GM12878 (cell line): Measurements from ENCODE around the gene RNF112. TPM values are rescaled to one million over a fixed set of nuclear protein-coding genes. Genes with fewer than 3 reads are reported as not detected.

Source experiments
- ATAC-seq: fragments of 200-7000 bp; cut with Tn5 transposase; 3 replicates; pipeline ENCODE4 v1.9.1; 2020; ENCODE audit warnings: mild to moderate bottlenecking, moderate library complexity
- BruUV-seq: library from RNA; stranded (reverse); fragments of 400-500 nt; replicated peaks from 2 replicates; lab custom pipeline; 2021; lab: Mats Ljungman, UMichigan
- CTCF ChIA-PET: fragments of 300-600 bp; sonication (Branson Sonifier 250); formaldehyde crosslinking; extraction: SDS; loops from one replicate; lab custom pipeline; 2021; ENCODE audit warnings: inconsistent platforms; lab: Yijun Ruan, JAX
- POLR2A ChIA-PET: fragments of 350-600 bp; formaldehyde crosslinking; extraction: SDS; loops from one replicate; lab custom pipeline; 2021; ENCODE audit warnings: inconsistent platforms; lab: Charles Lee
- RAD21 ChIA-PET: fragments of 300-600 bp; sonication (Branson Sonifier 250); formaldehyde crosslinking; loops from one replicate; lab custom pipeline; 2023; ENCODE audit warnings: antibody characterized with exemption; ENCODE audit not compliant: unreplicated experiment; lab: Charles Lee
- SMC1A ChIA-PET: fragments of 300-600 bp; sonication (Branson Sonifier 250); formaldehyde crosslinking; loops from one replicate; lab custom pipeline; 2023; ENCODE audit not compliant: unreplicated experiment, uncharacterized antibody; lab: Charles Lee
- DNase-seq: peaks from one replicate; pipeline ENCODE4 v3.0.0-alpha.2; 2011; ENCODE audit warnings: low read depth, low spot score
- FAIRE-seq: peaks from 3 replicates; lab custom pipeline; 2011; peaks lifted over from hg19 to GRCh38; lab: Jason Lieb, UNC
- H2AFZ ChIP-seq: 2 replicates; pipeline ENCODE4 v1.6.0; 2011; ENCODE audit warnings: low read depth, low read length, control low read depth; ENCODE audit not compliant: control insufficient read depth
- H3K27ac ChIP-seq: 2 replicates; pipeline ENCODE4 v1.5.1; 2011; ENCODE audit warnings: control low read depth; ENCODE audit not compliant: control insufficient read depth, insufficient read depth
- H3K27me3 ChIP-seq, 2 experiments: replicated peaks in 1 of 2; 2 replicates each; pipeline versions ENCODE4 v1.6.0 to v1.6.1; 2011; ENCODE audit warnings: low read length in 1 of 2; ENCODE audit not compliant: control insufficient read depth in 2 of 2, insufficient read depth in 2 of 2
- H3K36me3 ChIP-seq, 2 experiments: 2 replicates each; pipeline ENCODE4 v1.5.1; 2011; ENCODE audit warnings: low read length in 1 of 2; ENCODE audit not compliant: control insufficient read depth in 2 of 2, insufficient read depth in 2 of 2
- H3K4me1 ChIP-seq: 2 replicates; pipeline ENCODE4 v1.6.1; 2011; ENCODE audit warnings: mild to moderate bottlenecking, low read length, moderate library complexity, mixed read lengths; ENCODE audit not compliant: control insufficient read depth, insufficient read depth
- H3K4me2 ChIP-seq: 2 replicates; pipeline ENCODE4 v1.6.0; 2011; ENCODE audit warnings: control low read depth; ENCODE audit not compliant: control insufficient read depth, insufficient read depth
- H3K4me3 ChIP-seq: fragments of 200-600 bp; sonication (generic); 2 replicates; pipeline ENCODE4 v1.5.1; 2016
- H3K79me2 ChIP-seq: 2 replicates; pipeline ENCODE4 v1.6.0; 2011; ENCODE audit warnings: low read length; ENCODE audit not compliant: control insufficient read depth, insufficient read depth
- H3K9ac ChIP-seq: 2 replicates; pipeline ENCODE4 v1.8.0; 2011; ENCODE audit warnings: low read length, control low read depth, mixed read lengths; ENCODE audit not compliant: control insufficient read depth, insufficient read depth
- H3K9me3 ChIP-seq: replicated peaks from 3 replicates; pipeline ENCODE4 v1.5.1; 2011; ENCODE audit warnings: mild to moderate bottlenecking, low read length; ENCODE audit not compliant: control insufficient read depth, insufficient read depth
- H4K20me1 ChIP-seq: 2 replicates; pipeline ENCODE4 v1.6.0; 2011; ENCODE audit not compliant: control insufficient read depth, insufficient read depth
- MXI1 ChIP-seq: fragments of 150-350 bp; IDR thresholded peaks from 2 replicates; pipeline ENCODE4 v1.6.1; 2011; ENCODE audit warnings: low read depth, mild to moderate bottlenecking, inconsistent platforms, low read length, improper control_type of control experiment
- TCF3 ChIP-seq: IDR thresholded peaks from 2 replicates; pipeline ENCODE4 v1.6.1; 2012; ENCODE audit warnings: low read depth, mild to moderate bottlenecking, low read length, borderline replicate concordance; ENCODE audit not compliant: insufficient read depth
- USF2 ChIP-seq: IDR thresholded peaks from 2 replicates; pipeline ENCODE4 v1.6.1; 2011; ENCODE audit warnings: low read depth, low read length, improper control_type of control experiment, borderline replicate concordance
- WGBS: methylation state at CpG from one replicate; pipeline ENCODE4 v1.1.6; 2016; ENCODE audit warnings: low lambda C conversion rate; ENCODE audit not compliant: insufficient replicate concordance, insufficient coverage; ENCODE audit errors: missing lambda C conversion rate; 5-methylcytosine and 5-hydroxymethylcytosine counted together
- in situ Hi-C: fragments of 300-500 bp; cut with MboI; formaldehyde crosslinking; loops from 9 replicates; pipeline ENCODE4 v1.14.3; 2018; ENCODE audit warnings: mixed read lengths
- intact Hi-C: fragments of 100-400 bp; cut with micrococcal nuclease; formaldehyde crosslinking; loops from one replicate; pipeline ENCODE4 v1.14.2; 2022; ENCODE audit not compliant: unreplicated experiment
- polyA plus RNA-seq, 11 experiments: library from polyadenylated mRNA; depleted of rRNA in 4 of 11; unstranded in 6 of 11; stranded (reverse) in 5 of 11; fragments of >200 nt; fragmentation: Nextera tagmentation in 4 of 11; fragmentation: Illumina TruSeq in 1 of 11; extraction: Ambion mirVana in 4 of 11; extraction: Trizol in 1 of 11; gene quantifications; 1 replicate in 1 of 11; 2 replicates in 10 of 11; pipeline versions ENCODE4 v1.2.1 to v1.2.3, GENCODE V29; 2011 to 2016; ENCODE audit warnings: inconsistent platforms in 2 of 11, missing spikeins in 2 of 11, low read depth in 1 of 11
- total RNA-seq, 4 experiments: library from RNA; depleted of rRNA in 3 of 4; stranded (reverse); fragments of >200 nt in 3 of 4; fragmentation: Illumina TruSeq in 1 of 4; extraction: Trizol in 1 of 4; gene quantifications; 2 replicates each; pipeline versions ENCODE4 v1.2.1 to v1.2.3, GENCODE V29; 2013 to 2021
- TF ChIP-seq, protein P1 (sequence below), 3 experiments: IDR thresholded peaks in 2 of 3; conservative IDR thresholded peaks in 1 of 3; 2 replicates each; pipeline ENCODE4 v1.5.1; 2011; ENCODE audit warnings: low read depth in 3 of 3, low read length in 3 of 3, mild to moderate bottlenecking in 3 of 3, control low read depth in 2 of 3, moderate library complexity in 2 of 3, inconsistent platforms in 1 of 3, mixed read lengths in 1 of 3; ENCODE audit not compliant: control insufficient read depth in 2 of 3, insufficient read depth in 1 of 3; ENCODE audit errors: extremely low read depth in 1 of 3

Gene RNF112
- total and polyA plus RNA-seq, 10 of the 15 experiments (the other 5 are each of a cell fraction or from before 2014, with no cell fraction given): not detected

GRCh38 chr17:19414396-19415280 lies 3.6 kb downstream of the RNF112 start:
- Histone ChIP-seq H3K27me3 (peaks cover 3% of the 10 kb centered on the region in 2 experiments), H3K36me3 (no peaks in the 10 kb centered on the region), H3K4me2 (no peak overlapping the region), H3K9me3 (no peaks in the 10 kb centered on the region), H3K79me2 (no peaks in the 10 kb centered on the region), H4K20me1 (no peaks in the 10 kb centered on the region), H3K4me1 (no peaks in the 10 kb centered on the region), H3K9ac (no peak overlapping the region), H3K27ac (no peak overlapping the region), H3K4me3 (no peak overlapping the region), H2AFZ (no peak overlapping the region)
- FAIRE-seq (no peak), ATAC-seq (no peak), DNase-seq (no peak)
- ChIA-PET SMC1A (no interaction called here), CTCF (interaction anchor here (0.9 kb wide), 1 partner anchor 33 kb away, joined by 4 read pairs; no protein-coding TSS in a partner anchor), POLR2A (no interaction called here), RAD21 (no interaction called here)
- TF ChIP-seq, protein P1, sequence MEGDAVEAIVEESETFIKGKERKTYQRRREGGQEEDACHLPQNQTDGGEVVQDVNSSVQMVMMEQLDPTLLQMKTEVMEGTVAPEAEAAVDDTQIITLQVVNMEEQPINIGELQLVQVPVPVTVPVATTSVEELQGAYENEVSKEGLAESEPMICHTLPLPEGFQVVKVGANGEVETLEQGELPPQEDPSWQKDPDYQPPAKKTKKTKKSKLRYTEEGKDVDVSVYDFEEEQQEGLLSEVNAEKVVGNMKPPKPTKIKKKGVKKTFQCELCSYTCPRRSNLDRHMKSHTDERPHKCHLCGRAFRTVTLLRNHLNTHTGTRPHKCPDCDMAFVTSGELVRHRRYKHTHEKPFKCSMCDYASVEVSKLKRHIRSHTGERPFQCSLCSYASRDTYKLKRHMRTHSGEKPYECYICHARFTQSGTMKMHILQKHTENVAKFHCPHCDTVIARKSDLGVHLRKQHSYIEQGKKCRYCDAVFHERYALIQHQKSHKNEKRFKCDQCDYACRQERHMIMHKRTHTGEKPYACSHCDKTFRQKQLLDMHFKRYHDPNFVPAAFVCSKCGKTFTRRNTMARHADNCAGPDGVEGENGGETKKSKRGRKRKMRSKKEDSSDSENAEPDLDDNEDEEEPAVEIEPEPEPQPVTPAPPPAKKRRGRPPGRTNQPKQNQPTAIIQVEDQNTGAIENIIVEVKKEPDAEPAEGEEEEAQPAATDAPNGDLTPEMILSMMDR (IDR thresholded peaks at IDR 0.05 in 2 of 3, conservative IDR thresholded peaks at IDR 0.05 in 1 of 3; ENCODE audit: control insufficient read depth in 2 of 3, extremely low read depth in 1 of 3, insufficient read depth in 1 of 3, low read depth in 3 of 3, low read length in 3 of 3): no peak
- no peak for TF ChIP-seq USF2
- no peak for TF ChIP-seq MXI1
- TF ChIP-seq TCF3: no peak
- in situ Hi-C loops (no loop called here), intact Hi-C loops (no loop called here)
- BruUV-seq: no TSS peak
- 37% methylated on average over 27 of the region's 28 CpGs for WGBS
